Activated B cell treated with CpG ODN at 0.5 μM for 24 hours (primary cell): ENCODE results near the gene LAGE3. TPM values are rescaled to one million over a fixed set of nuclear protein-coding genes. Genes with fewer than 3 reads are reported as not detected.

Experiments used
- ATAC-seq: fragments of 200-7000 bp; cut with Tn5 transposase; one replicate; pipeline ENCODE4 v1.10.0; 2021; ENCODE audit warnings: low read depth, mild to moderate bottlenecking, moderate library complexity
- CTCF ChIA-PET: fragments of 350-600 bp; sonication (Branson Sonifier 250); formaldehyde crosslinking; loops from one replicate; lab custom pipeline; 2021; ENCODE audit warnings: antibody characterized with exemption; lab: Charles Lee
- POLR2A ChIA-PET: fragments of 350-600 bp; sonication (Branson Sonifier 250); formaldehyde crosslinking; loops from one replicate; lab custom pipeline; 2021; ENCODE audit warnings: antibody characterized with exemption; lab: Charles Lee
- DNase-seq: peaks from one replicate; pipeline ENCODE4 v3.0.0; 2022
- H3K27ac Mint-ChIP-seq: one replicate; pipeline ENCODE4 v1.8.0; 2020; ENCODE audit warnings: mixed read lengths
- H3K27me3 Mint-ChIP-seq: one replicate; pipeline ENCODE4 v1.8.0; 2021; ENCODE audit warnings: mixed read lengths
- H3K36me3 Mint-ChIP-seq: one replicate; pipeline ENCODE4 v1.8.0; 2021; ENCODE audit warnings: low read depth, mixed read lengths
- H3K4me1 Mint-ChIP-seq: one replicate; pipeline ENCODE4 v1.8.0; 2021; ENCODE audit warnings: mixed read lengths
- H3K4me3 Mint-ChIP-seq: one replicate; pipeline ENCODE4 v1.8.0; 2020; ENCODE audit warnings: mild to moderate bottlenecking, mixed read lengths
- H3K9me3 Mint-ChIP-seq: one replicate; pipeline ENCODE4 v1.8.0; 2020; ENCODE audit warnings: mixed read lengths
- CTCF ChIP-seq: fragments of 200-600 bp; IDR thresholded peaks from one replicate; pipeline ENCODE4 v1.8.0; 2022; ENCODE audit warnings: antibody characterized with exemption, mild to moderate bottlenecking
- intact Hi-C: fragments of 100-400 bp; cut with micrococcal nuclease; formaldehyde crosslinking; loops from one replicate; pipeline ENCODE4 v1.15.1; 2024
- total RNA-seq: library from RNA; stranded (reverse); gene quantifications from 2 replicates; pipeline ENCODE4 v1.2.3, GENCODE V29; 2022

Gene LAGE3
- total RNA-seq, 1 donor from 2014 or later = 16.6 TPM

GRCh38 chrX:154484255-154485149, 5.4 kb upstream of the LAGE3 start:
- no peak for DNase-seq
- Mint-ChIP-seq H3K4me1 (peaks cover 20% of the 10 kb centered on the region), H3K9me3 (no peaks in the 10 kb centered on the region), H3K36me3 (peaks cover 10% of the 10 kb centered on the region), H3K27me3 (no peaks in the 10 kb centered on the region), H3K4me3 (no peak overlapping the region), H3K27ac (no peak overlapping the region)
- intact Hi-C loops = no loop called here
- no peak for ATAC-seq
- POLR2A ChIA-PET = interaction anchor here (1.3 to 3.4 kb wide), 2 partner anchors 27 to 87 kb away, joined by 3 to 26 read pairs; partner anchors contain the start of gene RPL10
- CTCF ChIA-PET = no interaction called here
- TF ChIP-seq CTCF = no peak

DNA sequence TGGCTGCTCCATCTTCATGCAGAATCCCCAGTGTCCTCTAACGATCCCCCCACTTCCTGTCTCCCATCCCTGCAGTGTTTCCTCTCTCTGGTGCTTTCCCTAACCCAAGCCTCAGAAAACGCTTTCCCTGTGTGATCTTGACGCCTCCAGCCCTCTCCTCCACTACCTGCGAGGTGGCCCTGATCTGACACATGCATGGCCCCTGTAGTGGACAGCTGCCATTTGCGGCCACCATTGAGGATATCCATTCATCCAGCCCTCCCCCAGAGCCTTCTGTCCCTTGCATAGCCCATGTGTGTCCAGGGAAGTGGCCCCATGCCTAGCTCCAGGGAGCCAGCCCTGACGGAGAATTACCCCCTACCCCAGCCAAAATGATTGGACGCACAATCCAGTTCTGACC, 4.2 kb upstream of the LAGE3 start:
- no peak overlapping the region for H3K4me3 Mint-ChIP-seq
- POLR2A ChIA-PET = no interaction called here
- no peak for DNase-seq

DNA sequence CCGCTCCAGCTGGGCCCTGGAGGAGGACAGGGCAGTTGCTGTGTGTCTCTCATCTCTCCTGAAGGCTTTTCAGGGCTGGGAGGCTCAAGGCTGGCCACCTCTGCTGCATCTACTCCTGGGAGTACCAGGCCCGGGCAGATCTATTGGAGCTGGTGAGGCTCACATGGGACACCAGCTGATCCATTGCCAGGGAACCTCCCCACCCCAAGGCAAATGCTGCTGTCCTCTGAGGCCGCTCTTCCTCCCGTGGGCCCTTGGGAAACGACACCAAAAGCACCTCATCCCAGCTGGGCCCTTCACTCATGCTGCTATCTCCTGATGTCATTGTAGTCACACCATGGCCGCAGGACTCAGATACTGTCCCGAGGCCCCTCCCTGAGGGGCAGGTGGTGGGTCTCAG, 3.7 kb upstream of the LAGE3 start:
- intact Hi-C loops = no loop called here

More for the DNA sequence above, 4.2 kb upstream of the LAGE3 start:
- ATAC-seq = no peak
- H3K36me3 Mint-ChIP-seq = peaks cover 10% of the 10 kb centered on the region
- TF ChIP-seq CTCF = no peak
- peaks cover 20% of the 10 kb centered on the region for H3K4me1 Mint-ChIP-seq
- no peaks in the 10 kb centered on the region for H3K27me3 Mint-ChIP-seq
- H3K9me3 Mint-ChIP-seq = no peaks in the 10 kb centered on the region
- H3K27ac Mint-ChIP-seq = no peak overlapping the region
- intact Hi-C loops = no loop called here
- CTCF ChIA-PET = no interaction called here

GRCh38 chrX:154481911-154482601, 3.0 kb upstream of the LAGE3 start:
- H3K4me3 Mint-ChIP-seq = no peak overlapping the region
- intact Hi-C loops = no loop called here
- H3K4me1 Mint-ChIP-seq = peaks cover 25% of the 10 kb centered on the region
- POLR2A ChIA-PET = interaction anchor here (1.0 to 1.2 kb wide), 3 partner anchors 9 to 84 kb away, joined by 3 to 5 read pairs (median 5); partner anchors contain the start of gene SLC10A3
- ATAC-seq (no peak), DNase-seq (no peak)
- H3K27me3 Mint-ChIP-seq = no peaks in the 10 kb centered on the region
- CTCF ChIA-PET = no interaction called here
- H3K36me3 Mint-ChIP-seq = peaks cover 6% of the 10 kb centered on the region
- no peak overlapping the region for H3K27ac Mint-ChIP-seq
- TF ChIP-seq CTCF = no peak
- H3K9me3 Mint-ChIP-seq = no peaks in the 10 kb centered on the region

More for the DNA sequence above, 3.7 kb upstream of the LAGE3 start:
- no peaks in the 10 kb centered on the region for H3K9me3 Mint-ChIP-seq
- H3K4me1 Mint-ChIP-seq = peaks cover 24% of the 10 kb centered on the region
- H3K4me3 Mint-ChIP-seq = no peak overlapping the region
- no peak overlapping the region for H3K27ac Mint-ChIP-seq
- no peak for TF ChIP-seq CTCF
- H3K27me3 Mint-ChIP-seq = no peaks in the 10 kb centered on the region
- H3K36me3 Mint-ChIP-seq = peaks cover 6% of the 10 kb centered on the region
- CTCF ChIA-PET = no interaction called here
- no peak for DNase-seq
- POLR2A ChIA-PET = interaction anchor here (1.2 kb wide), 1 partner anchor 53 kb away, joined by 3 read pairs; no protein-coding TSS in a partner anchor
- no peak for ATAC-seq

- no peak for TF ChIP-seq CTCF
- DNase-seq (no peak), ATAC-seq (no peak)
- Mint-ChIP-seq H3K9me3 (no peaks in the 10 kb centered on the region), H3K36me3 (peaks cover 6% of the 10 kb centered on the region), H3K27ac (no peak overlapping the region), H3K27me3 (no peaks in the 10 kb centered on the region), H3K4me1 (peaks cover 23% of the 10 kb centered on the region), H3K4me3 (no peak overlapping the region)
- intact Hi-C loops = no loop called here
- ChIA-PET CTCF (no interaction called here), POLR2A (interaction anchor here (0.7 to 1.1 kb wide), 3 partner anchors 10 to 1555 kb away, joined by 5 read pairs; partner anchors contain the start of gene SLC10A3)
These were observed 2.1 kb upstream of the LAGE3 start for GRCh38 chrX:154481195-154481594.
